CD4-positive, alpha-beta T cell treated with Interleukin-17A for 4 hours (primary cell): ENCODE results near the gene MRPL55.

Experiments
- DNase-seq: peaks from one replicate; pipeline ENCODE4 v3.0.0-alpha.2; 2020; ENCODE audit warnings: mixed read lengths

Gene MRPL55

DNA sequence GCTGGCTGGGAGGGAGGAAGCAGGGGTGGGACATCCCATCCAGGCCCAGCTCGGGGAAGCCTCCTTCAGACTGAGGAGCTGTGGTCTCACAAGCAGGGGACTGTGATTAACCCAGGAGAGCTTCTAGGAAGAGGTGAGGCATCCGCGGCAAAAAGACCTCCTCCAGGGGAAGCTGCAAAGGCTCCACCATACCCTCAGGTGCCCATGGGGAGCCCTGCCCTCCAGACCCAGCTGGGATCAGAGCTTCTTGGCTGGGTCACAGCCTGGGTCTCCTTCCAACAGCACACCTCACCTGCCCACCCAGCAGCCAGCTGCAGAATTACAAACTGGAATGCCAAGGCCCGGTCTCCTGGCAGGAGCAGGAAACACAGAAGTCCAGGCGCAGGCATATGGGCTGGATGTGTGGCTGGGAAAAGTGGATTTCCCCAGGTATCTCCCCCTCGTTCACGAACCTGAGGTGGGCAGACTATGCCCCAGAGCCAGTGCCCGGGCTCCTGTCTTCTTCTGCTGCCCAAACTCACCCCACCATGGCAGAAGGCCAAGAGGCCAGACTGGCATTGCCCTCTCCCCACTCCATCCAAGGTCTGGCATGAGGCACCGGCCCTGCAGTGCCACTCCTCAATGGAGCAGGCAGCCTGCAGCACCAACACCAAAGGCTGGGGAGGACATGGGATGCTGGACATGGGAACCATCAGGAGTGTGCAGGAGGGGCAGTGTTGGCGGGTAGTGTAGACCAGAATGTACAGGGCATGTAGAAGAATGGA lies 42.0 kb downstream of the MRPL55 start:
- no peak for DNase-seq

DNA sequence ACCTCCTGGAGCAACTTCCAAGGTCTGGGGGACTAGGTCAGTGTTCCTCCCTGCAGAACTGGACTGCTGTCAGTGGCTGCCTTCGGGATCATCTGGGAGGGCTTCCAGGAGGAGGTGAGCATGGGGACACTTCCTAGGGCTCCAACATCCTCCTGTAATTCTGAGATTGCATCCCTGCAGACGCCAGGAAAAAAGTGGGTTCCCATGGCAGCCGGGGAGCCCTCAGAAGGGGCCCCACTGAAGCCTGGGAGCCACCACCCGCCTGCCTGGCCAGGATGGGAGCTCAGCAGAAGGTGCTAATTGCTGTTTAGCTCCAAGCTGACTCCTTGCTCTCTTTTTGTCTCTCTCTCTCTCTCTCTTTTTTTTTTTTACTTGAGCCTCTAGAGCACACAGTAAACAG lies 42.7 kb downstream of the MRPL55 start:
- DNase-seq = no peak

DNA sequence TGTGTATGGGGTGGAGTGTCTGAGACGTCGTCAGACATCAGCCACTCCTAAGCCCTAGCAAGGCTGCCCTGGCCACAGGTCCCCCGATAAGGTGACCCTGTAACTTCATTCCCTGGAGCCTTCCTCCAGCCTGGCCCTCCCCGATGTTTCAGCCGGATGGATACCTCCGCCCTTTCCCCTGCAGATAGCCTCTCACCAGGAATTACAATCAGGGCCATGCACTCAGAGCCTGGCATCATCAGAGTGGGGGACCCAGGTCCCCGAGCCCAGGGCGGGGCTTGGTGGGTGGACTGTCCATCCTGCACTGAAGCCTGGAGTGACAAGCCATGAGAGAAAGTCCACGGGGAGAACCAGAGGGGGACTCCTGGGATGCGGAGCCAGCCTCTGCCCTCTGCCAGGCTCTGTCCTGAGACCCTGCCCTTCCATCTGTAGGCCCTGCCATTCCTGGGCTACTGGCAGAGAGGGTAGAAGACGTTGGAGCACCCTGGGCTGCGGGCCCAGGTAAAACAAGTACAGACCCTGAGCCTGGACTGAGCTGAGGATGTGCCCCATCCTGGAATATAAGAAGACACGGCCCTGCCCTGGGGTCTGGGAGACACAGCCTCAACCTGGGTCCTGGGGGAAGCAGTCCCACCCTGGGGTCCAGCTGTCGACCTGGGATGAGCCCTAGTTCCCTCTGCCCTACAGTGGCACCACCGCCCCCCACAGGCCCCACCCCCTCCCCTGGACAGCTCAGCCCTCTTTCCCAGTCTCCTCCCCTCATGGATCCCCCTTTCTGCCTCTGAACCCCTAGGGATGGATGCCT lies 43.4 kb downstream of the MRPL55 start:
- DNase-seq = no peak

DNA sequence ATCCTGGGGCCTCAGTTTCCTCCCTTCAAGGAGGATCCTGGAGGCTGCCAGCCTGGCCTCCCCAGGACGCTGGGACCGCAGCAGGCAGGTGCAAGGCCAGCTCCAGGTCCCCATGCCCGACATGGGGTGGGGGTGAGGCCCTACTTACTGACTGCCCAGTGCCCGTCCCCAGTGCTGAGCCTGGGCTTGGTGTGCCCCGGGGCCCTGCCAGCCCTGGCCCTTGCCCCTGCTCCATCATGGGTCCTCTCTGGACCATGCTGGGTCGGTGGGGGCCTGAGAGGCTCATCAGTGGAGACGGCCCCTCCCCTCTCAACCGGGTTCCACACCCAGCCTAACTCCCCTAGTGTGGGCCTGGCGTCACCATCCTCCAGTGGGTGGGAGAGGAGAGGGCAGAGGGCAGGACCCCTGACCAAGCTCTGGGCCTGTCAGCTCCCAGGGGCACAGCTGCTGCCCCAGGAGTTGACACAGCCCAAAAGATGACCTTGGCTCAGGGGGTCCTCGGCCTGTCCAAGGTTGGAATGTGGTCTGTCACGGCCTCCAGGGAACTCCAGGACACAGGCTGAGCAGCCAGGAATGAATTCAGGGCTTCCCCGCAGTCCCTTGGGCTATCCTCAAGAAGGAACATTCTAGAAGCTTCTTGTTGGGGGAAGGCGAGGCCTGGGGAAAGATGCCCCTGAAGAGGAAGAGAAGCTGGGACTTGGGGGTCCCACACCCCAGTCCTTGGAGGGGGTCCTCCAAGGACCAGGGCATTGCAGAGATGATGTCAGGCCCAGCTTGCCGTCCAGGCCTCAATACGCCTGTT lies 44.2 kb downstream of the MRPL55 start:
- no peak for DNase-seq

DNA sequence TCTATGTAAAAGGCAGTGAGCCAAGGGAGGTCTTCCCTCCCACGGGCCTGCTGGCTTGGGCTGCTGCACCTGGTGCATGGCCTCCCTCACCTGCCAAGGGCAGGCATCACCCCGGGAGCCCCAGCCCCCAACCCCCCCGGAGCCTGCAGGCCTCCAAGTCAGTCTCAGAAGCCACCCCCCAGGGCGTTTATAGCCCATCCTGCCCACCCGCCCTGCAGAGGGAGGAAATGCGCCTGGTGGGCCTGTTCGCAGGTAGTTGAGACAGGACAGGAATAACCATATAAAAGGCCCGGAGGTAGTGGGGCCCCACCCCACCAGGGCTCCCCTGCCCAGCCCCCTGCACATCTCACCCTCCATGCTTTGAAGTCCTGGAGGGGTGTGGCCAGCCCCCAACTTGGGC lies 44.8 kb downstream of the MRPL55 start:
- no peak for DNase-seq

DNA sequence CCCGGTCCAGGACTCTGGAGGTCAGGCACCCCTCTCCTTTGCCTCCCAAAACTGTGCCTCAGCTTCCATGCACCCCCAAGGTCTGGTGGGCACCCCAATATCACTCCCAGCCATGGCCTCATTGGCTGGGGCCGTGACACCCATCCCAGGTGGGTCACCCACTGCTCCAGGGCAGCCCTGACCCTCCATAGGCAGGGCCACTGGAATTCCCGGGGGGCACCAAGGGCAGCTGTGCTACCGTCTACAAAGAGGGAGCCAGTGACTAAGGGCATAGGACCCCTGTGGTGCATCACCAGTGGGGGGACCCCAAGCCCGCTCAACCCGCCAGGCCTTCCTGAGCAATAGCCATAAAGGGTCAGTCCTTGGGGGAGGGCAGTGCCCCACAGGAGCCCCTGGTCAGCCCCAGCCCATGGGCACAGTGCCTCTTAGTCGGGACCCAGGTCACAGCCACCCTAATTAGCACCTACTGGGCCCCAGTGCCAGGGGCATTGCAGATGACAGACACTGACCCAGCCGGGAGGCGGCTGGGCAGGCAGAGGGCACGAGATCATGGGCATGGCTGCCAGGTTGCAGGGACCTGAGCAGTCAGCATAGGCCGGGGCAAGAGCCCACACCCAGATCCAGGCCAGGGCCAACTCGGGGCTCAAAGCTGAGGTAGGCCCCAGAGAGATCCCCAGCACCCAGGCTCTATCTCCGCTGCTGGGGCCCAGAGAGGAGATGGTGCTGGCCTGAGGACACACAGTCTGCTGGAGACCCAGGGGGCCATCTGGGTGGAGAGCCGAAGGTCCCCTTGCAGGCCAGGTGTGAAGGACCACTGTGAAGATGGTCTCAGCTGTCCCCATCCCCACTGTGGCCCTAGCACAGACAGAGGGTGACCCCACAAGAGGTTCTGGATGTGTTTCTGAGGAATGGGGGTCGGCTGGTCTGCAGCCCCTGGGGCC lies 45.6 kb downstream of the MRPL55 start:
- DNase-seq = no peak

DNA sequence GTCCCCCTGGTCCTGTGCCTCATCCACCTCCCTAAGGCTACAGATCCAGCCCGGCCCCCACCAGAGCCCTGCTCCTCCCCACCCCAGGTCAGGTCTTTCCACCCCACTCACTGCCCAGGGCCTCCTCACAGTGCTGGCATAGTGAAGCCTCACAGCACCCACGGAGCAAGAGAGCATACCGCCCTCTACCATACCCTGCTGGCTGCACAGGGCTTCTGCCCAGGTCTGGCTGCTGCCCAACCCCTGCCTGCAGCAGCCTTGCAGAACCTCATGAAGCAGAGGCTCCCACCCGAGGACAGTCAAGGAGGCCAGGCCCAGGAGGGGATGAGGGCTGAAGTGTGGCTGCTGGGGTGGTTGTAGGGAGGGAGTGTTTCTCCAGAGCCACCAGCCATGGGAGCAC lies 46.3 kb downstream of the MRPL55 start:
- no peak for DNase-seq

DNA sequence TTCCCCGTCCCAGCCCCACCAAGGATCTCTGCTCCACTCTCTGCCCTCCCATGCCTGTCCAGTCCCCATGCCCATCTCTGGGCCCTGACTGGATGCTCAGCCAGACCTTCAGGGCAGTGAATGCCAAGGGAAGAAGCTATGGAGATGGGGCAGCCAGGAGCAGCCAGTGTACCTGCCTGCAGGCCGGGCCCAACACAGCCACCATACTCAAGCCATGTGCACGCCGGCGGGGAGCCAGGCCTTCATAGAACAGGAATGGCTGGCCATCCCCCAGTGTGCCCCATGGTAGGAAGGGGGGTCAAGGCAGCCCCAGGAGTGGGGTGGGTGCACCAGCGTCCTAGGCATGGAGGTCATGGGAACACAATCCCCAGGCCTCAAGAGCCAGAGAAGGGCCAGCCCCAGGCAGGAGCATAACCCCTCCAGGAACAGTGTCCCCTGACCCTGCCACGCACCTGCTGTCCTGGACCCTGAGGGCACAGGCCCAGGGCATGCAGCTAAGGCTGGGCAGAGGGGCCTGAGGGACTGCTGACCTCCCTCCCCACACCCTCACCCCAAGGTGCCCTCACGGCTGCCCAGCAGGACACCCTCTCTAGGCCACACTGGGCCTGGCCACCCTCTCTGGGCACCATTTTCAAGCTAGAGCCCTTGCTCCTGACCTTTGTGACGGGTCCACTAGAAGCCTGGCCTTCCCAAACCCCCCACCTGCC lies 46.9 kb downstream of the MRPL55 start:
- no peak for DNase-seq

DNA sequence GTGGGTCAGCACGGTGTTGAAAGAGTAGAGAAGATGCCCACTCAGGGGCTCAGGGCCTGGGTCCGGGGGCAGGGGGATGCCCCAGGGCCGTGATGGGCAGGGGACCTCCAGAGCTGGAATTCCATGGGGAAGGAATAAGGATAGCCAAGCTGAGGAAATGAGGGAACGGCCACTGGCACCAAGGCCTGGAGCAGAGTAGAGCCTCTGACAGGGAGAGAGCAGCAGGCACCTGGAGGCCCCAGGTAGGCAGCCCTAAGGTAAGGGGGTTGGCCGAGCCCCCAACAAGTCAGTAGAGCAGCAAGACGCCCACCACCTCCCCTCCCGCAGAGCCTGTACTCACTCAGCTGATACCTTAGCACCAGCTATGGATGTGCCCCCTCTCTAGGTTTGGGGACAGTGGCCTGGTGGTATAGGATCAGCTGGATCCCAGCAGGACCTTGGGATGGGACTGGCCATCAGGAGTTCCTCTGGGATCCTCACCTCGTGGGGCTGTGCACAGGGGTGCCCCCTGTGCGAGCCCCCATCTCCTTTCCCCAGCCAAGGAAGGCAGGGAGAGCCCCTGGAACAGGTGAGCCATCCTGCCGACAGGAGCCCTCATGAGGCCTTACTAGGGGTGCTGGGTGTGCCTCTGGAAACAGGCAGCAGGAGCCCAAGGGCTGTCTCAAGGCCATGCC lies 47.6 kb downstream of the MRPL55 start:
- no peak for DNase-seq

DNA sequence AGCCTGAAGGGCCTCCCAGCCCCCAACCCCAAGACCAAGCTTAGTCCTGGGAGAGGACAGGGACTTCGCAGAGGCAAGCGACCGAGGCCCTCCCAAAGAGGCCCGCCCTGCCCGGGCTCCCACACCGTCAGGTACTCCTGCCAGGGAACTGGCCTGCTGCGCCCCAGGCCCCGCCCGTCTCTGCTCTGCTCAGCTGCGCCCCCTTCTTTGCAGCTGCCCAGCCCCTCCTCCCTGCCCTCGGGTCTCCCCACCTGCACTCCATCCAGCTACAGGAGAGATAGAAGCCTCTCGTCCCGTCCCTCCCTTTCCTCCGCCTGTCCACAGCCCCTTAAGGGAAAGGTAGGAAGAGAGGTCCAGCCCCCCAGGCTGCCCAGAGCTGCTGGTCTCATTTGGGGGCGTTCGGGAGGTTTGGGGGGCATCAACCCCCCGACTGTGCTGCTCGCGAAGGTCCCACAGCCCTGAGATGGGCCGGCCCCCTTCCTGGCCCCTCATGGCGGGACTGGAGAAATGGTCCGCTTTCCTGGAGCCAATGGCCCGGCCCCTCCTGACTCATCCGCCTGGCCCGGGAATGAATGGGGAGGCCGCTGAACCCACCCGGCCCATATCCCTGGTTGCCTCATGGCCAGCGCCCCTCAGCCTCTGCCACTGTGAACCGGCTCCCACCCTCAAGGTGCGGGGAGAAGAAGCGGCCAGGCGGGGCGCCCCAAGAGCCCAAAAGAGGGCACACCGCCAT lies 48.5 kb downstream of the MRPL55 start:
- no peak for DNase-seq

DNA sequence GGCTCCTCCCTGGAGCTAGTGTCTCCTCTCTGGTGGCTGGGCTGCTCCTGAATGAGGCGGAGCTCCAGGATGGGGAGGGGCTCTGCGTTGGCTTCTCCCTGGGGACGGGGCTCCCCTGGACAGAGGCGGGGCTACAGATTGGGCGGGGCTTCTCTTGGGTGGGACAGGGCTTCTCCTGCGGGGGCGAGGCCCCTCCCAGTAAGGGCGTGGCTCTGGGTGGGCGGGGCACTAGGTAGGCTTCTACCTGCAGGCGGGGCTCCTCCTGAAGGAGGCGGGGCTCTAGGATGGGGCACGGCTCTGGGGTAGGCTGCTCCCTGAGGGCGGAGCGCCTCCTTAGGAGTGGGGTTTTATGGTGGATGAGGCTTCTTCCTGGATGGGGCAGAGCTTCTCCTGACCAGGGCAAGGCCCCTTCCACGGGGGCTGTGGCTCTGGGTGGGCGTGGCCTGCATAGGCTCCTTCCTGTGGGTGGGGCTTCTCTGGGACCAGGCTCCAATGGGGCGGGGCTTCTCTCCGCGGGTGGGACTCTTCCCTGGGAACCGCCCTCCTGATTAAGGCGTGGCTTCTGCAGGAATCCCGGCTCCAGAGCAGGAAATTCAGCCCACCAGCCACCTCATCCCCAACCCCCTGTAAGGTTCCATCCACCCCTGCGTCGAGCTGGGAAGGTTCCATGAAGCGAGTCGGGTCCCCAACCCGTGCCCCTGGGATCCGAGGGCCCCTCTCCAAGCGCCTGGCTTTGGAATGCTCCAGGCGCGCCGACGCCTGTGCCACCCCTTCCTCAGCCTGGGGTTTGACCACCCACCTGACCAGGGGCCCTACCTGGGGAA lies 49.3 kb downstream of the MRPL55 start:
- DNase-seq = peak; percentile 80

DNA sequence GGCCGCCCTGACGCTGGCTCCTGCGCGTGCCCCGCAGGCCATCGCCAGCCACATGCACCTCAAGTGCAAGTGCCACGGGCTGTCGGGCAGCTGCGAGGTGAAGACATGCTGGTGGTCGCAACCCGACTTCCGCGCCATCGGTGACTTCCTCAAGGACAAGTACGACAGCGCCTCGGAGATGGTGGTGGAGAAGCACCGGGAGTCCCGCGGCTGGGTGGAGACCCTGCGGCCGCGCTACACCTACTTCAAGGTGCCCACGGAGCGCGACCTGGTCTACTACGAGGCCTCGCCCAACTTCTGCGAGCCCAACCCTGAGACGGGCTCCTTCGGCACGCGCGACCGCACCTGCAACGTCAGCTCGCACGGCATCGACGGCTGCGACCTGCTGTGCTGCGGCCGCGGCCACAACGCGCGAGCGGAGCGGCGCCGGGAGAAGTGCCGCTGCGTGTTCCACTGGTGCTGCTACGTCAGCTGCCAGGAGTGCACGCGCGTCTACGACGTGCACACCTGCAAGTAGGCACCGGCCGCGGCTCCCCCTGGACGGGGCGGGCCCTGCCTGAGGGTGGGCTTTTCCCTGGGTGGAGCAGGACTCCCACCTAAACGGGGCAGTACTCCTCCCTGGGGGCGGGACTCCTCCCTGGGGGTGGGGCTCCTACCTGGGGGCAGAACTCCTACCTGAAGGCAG lies 50.0 kb downstream of the MRPL55 start:
- peak; percentile 61 for DNase-seq

DNA sequence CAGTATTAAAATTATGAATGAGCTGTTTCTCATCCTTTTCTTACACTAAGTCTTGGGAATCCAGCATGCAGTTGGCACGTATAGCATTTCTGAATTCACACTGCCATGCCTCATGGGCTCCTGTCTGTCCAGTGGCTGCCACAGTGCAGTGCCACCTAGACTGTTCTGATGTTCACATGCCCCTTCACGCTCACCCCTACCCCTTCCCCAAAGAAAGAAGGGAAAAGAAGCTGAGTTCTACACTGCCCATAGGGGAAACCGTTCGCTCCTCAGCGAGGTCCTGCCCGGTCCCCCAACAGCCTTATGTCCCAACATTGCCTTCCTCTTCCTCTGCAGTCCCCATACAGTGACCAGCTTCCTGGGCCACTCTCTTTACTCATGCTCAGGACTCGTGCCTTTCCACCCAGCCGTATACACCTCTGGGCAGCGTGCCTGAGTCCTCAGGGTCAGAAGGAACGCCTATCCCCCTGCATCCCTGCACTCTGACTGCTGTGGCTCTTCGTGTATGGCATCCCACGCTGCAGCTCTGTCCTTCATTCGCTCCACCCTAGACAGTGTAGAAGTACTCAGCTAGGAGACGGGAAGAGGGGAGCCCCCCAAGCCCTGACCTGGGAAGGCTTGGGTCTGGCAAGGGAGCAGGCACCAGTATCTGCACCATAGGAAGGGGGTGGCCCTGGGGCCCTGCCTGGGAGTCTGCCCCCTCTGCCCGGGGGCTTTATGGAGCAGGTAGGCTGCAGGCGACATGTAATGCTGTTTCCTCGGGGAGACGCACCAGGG lies 50.7 kb downstream of the MRPL55 start:
- no peak for DNase-seq
